ENCODE results near the gene AHCTF1.

Gene AHCTF1

GRCh38 chr1:246801241-246802020 lies 130.3 kb downstream of the AHCTF1 start:
- TF ChIP-seq CTCF (IDR thresholded peaks at IDR 0.05): no peak

GRCh38 chr1:246800756-246801155 lies 131.0 kb downstream of the AHCTF1 start:
- no peak for TF ChIP-seq CTCF (IDR thresholded peaks at IDR 0.05)

- TF ChIP-seq CTCF (IDR thresholded peaks at IDR 0.05): no peak
Measured at GRCh38 chr1:246800356-246800755, 131.4 kb downstream of the AHCTF1 start.

- no peak for TF ChIP-seq CTCF (IDR thresholded peaks at IDR 0.05)
Measured at GRCh38 chr1:246798606-246799496, 132.9 kb downstream of the AHCTF1 start.

- no peak for TF ChIP-seq CTCF (IDR thresholded peaks at IDR 0.05)
Measured at GRCh38 chr1:246798107-246798506, 133.6 kb downstream of the AHCTF1 start.

GRCh38 chr1:246797597-246797996 lies 134.2 kb downstream of the AHCTF1 start:
- TF ChIP-seq CTCF (IDR thresholded peaks at IDR 0.05): no peak

- no peak for TF ChIP-seq CTCF (IDR thresholded peaks at IDR 0.05)
Measured at GRCh38 chr1:246797157-246797556, 134.6 kb downstream of the AHCTF1 start.

Measured in LNCAP (cell line).